AG04450 (cell line): ENCODE results near the gene HAPLN2. TPM values are rescaled to one million over a fixed set of nuclear protein-coding genes. Genes with fewer than 3 reads are reported as not detected.

Source experiments
- CTCF ChIA-PET: fragments of 300-600, 350-600 bp; formaldehyde crosslinking; extraction: SDS; loops from one replicate; lab custom pipeline; 2022; ENCODE audit warnings: antibody characterized with exemption, inconsistent platforms; lab: Charles Lee
- POLR2A ChIA-PET: fragments of 350-600 bp; formaldehyde crosslinking; extraction: SDS; loops from one replicate; lab custom pipeline; 2021; ENCODE audit warnings: antibody characterized with exemption, inconsistent platforms; lab: Yijun Ruan, JAX
- DNase-seq: peaks from one replicate; pipeline ENCODE4 v3.0.0-alpha.2; 2011; ENCODE audit warnings: low read depth, low spot score
- H3K27ac ChIP-seq: one replicate; pipeline ENCODE4 v1.5.1; 2012; ENCODE audit warnings: low read depth, low read length, control low read depth
- H3K27me3 ChIP-seq: one replicate; pipeline ENCODE4 v1.6.0; 2012; ENCODE audit warnings: low read length; ENCODE audit not compliant: control insufficient read depth, insufficient read depth
- H3K4me3 ChIP-seq: 2 replicates; pipeline ENCODE4 v1.5.1; 2011; ENCODE audit warnings: mild to moderate bottlenecking, low read depth, low read length, control low read depth
- H3K9me3 ChIP-seq: 2 replicates; pipeline ENCODE4 v1.5.1; 2012; ENCODE audit warnings: low read length; ENCODE audit not compliant: control insufficient read depth, insufficient read depth
- CTCF ChIP-seq: IDR thresholded peaks from 2 replicates; pipeline ENCODE4 v1.5.1; 2011; ENCODE audit warnings: low read depth, low read length, control low read depth, inconsistent platforms
- polyA plus RNA-seq: library from polyadenylated mRNA; depleted of rRNA; stranded (reverse); fragments of >200 nt; gene quantifications from 2 replicates; pipeline ENCODE4 v1.2.3, GENCODE V29; 2011

HAPLN2 gene
- polyA plus RNA-seq, 1 experiment = not detected

DNA sequence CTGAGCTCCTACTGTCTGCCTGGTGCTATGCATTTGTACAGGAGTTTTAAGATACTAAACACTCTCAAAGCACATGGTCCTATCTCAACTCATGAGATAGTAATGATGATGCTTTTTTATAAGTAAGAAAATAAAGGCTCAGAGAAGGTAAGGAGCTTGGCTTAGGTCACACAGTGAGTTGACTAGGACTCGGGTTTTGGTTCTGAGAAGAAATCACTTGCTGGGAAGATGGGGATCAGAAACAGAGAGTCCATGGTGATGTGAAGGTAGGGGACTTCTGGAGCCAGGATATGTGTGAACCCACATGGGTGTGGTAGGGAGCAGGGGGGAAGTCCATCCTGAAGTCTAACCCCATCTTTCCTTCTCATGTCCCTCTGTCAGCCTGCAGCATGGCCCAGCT, 26.5 kb downstream of the HAPLN2 start:
- Histone ChIP-seq H3K4me3 (no peak overlapping the region), H3K27ac (no peak overlapping the region), H3K9me3 (no peaks in the 10 kb centered on the region; the same call in 1 of the 2 replicates), H3K27me3 (peaks cover 83% of the 10 kb centered on the region)
- POLR2A ChIA-PET = no interaction called here
- no peak for DNase-seq
- TF ChIP-seq CTCF = no peak
- CTCF ChIA-PET = interaction anchor here (1.5 to 2.1 kb wide), 3 partner anchors 19 to 60 kb away, joined by 3 to 6 read pairs (median 5); no protein-coding TSS in a partner anchor

- Histone ChIP-seq H3K27ac (no peak overlapping the region), H3K4me3 (no peak overlapping the region), H3K9me3 (no peaks in the 10 kb centered on the region; the same call in 1 of the 2 replicates), H3K27me3 (peaks cover 82% of the 10 kb centered on the region)
- POLR2A ChIA-PET = no interaction called here
- TF ChIP-seq CTCF = no peak
- DNase-seq = no peak
- CTCF ChIA-PET = interaction anchor here (1.6 kb wide), 1 partner anchor 59 kb away, joined by 5 read pairs; no protein-coding TSS in a partner anchor
Measured at GRCh38 chr1:156646738-156647211, 27.6 kb downstream of the HAPLN2 start.

DNA sequence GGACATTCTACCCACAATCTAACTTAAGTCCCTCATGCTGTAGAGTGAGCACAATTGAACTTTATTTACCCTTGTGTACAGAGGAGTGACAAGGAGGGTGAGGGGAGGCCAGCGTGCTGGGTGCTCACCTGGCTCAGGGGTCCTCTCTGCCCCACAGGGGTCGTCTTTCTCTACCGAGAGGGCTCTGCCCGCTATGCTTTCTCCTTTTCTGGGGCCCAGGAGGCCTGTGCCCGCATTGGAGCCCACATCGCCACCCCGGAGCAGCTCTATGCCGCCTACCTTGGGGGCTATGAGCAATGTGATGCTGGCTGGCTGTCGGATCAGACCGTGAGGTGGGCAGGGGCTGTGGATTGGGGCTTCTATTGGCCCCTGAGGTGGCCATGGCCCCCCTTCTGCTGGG, 28.1 kb downstream of the HAPLN2 start:
- Histone ChIP-seq H3K4me3 (no peak overlapping the region), H3K9me3 (no peaks in the 10 kb centered on the region; the same call in 1 of the 2 replicates), H3K27me3 (peaks cover 78% of the 10 kb centered on the region), H3K27ac (no peak overlapping the region)
- POLR2A ChIA-PET = no interaction called here
- no peak for DNase-seq
- CTCF ChIA-PET = interaction anchor here (4.0 kb wide), 1 partner anchor 31 kb away, joined by 18 read pairs; no protein-coding TSS in a partner anchor
- no peak for TF ChIP-seq CTCF

DNA sequence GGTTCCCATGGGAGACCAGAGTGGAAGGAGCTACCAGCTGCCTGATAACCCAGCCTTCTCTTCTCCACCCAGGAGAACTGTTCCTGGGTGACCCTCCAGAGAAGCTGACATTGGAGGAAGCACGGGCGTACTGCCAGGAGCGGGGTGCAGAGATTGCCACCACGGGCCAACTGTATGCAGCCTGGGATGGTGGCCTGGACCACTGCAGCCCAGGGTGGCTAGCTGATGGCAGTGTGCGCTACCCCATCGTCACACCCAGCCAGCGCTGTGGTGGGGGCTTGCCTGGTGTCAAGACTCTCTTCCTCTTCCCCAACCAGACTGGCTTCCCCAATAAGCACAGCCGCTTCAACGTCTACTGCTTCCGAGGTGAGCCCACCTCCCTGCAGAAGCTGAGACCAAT, 29.3 kb downstream of the HAPLN2 start:
- DNase-seq = no peak
- TF ChIP-seq CTCF = no peak
- ChIA-PET POLR2A (no interaction called here), CTCF (interaction anchor here (1.2 to 4.0 kb wide), 5 partner anchors 10 to 41 kb away, joined by 3 to 18 read pairs (median 9); no protein-coding TSS in a partner anchor)
- Histone ChIP-seq H3K27me3 (peaks cover 68% of the 10 kb centered on the region), H3K4me3 (no peak overlapping the region), H3K27ac (no peak overlapping the region), H3K9me3 (no peaks in the 10 kb centered on the region; the same call in 1 of the 2 replicates)

DNA sequence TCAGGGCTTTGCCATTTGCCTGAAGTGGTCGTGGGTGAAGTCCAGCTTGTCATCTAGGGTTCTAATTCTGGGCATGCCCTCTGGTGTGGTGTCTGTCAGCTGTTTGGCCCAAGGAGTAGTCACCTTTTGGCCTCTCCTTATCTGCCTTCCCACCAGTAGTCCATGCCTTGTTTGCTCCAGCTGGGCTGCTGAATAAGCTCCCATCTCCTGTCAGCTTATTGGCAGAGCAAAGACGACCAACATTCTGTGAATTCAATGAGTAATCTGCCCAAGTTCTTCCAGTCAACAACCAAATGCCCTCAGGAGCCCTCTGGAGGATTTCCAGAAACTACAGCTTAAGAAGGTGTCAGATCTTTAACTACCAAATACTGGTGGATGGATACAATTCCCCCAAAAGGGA, 29.7 kb downstream of the HAPLN2 start:
- Histone ChIP-seq H3K9me3 (no peaks in the 10 kb centered on the region; the same call in 1 of the 2 replicates), H3K27ac (no peak overlapping the region), H3K4me3 (no peak overlapping the region), H3K27me3 (peaks cover 67% of the 10 kb centered on the region)
- CTCF ChIA-PET = interaction anchor here (1.1 to 4.0 kb wide), 6 partner anchors 9 to 40 kb away, joined by 3 to 18 read pairs (median 8); no protein-coding TSS in a partner anchor
- TF ChIP-seq CTCF = no peak
- POLR2A ChIA-PET = no interaction called here
- DNase-seq = no peak
